ENCODE results near the gene PPP1R9B. TPM values are rescaled to one million over a fixed set of nuclear protein-coding genes. Genes with fewer than 3 reads are reported as not detected.

Gene PPP1R9B
- polyA plus RNA-seq, 6 donors from 2014 or later: 0.55 to 3.5 (median 2.3) TPM

GRCh38 chr17:50184064-50184463 is 33.6 kb upstream of the PPP1R9B start:
- Mint-ChIP-seq H3K9me3 (no peaks in the 10 kb centered on the region), H3K4me3 (peak overlapping the region; percentile 67 to 90 (median 82)), H3K27ac (peak overlapping the region in 4 of 6 donors; percentile 71 to 93 (median 78)), H3K36me3 (no peaks in the 10 kb centered on the region), H3K27me3 (no peaks in the 10 kb centered on the region), H3K4me1 (peaks cover 39 to 43% (median 42%) of the 10 kb centered on the region in 3 donors)
- ATAC-seq (ENCODE audit: low read depth in 2 of 2) (peak; percentile 30 to 44), DNase-seq (no peak)

GRCh38 chr17:50183421-50183994 is 33.0 kb upstream of the PPP1R9B start:
- Mint-ChIP-seq H3K36me3 (no peaks in the 10 kb centered on the region), H3K9me3 (no peaks in the 10 kb centered on the region), H3K4me1 (peaks cover 39 to 44% (median 43%) of the 10 kb centered on the region in 3 donors), H3K4me3 (peak overlapping the region; percentile 67 to 90 (median 82)), H3K27ac (peak overlapping the region in 5 of 6 donors; percentile 2 to 93 (median 83)), H3K27me3 (no peaks in the 10 kb centered on the region)
- peak; percentile 82 to 83 for ATAC-seq (ENCODE audit: low read depth in 2 of 2)
- peak; percentile 48 for DNase-seq

GRCh38 chr17:50182783-50183420 is 32.4 kb upstream of the PPP1R9B start:
- no peaks in the 10 kb centered on the region for H3K9me3 Mint-ChIP-seq
- H3K27ac Mint-ChIP-seq: peak overlapping the region in 4 of 6 donors; percentile 42 to 90 (median 68)
- ATAC-seq (ENCODE audit: low read depth in 2 of 2): no peak
- peak overlapping the region in 6 of 8 donors; percentile 6 to 82 (median 32) for H3K4me3 Mint-ChIP-seq
- H3K27me3 Mint-ChIP-seq: no peaks in the 10 kb centered on the region
- H3K4me1 Mint-ChIP-seq: peaks cover 45 to 50% (median 46%) of the 10 kb centered on the region in 3 donors
- no peak for DNase-seq
- no peaks in the 10 kb centered on the region for H3K36me3 Mint-ChIP-seq

DNA sequence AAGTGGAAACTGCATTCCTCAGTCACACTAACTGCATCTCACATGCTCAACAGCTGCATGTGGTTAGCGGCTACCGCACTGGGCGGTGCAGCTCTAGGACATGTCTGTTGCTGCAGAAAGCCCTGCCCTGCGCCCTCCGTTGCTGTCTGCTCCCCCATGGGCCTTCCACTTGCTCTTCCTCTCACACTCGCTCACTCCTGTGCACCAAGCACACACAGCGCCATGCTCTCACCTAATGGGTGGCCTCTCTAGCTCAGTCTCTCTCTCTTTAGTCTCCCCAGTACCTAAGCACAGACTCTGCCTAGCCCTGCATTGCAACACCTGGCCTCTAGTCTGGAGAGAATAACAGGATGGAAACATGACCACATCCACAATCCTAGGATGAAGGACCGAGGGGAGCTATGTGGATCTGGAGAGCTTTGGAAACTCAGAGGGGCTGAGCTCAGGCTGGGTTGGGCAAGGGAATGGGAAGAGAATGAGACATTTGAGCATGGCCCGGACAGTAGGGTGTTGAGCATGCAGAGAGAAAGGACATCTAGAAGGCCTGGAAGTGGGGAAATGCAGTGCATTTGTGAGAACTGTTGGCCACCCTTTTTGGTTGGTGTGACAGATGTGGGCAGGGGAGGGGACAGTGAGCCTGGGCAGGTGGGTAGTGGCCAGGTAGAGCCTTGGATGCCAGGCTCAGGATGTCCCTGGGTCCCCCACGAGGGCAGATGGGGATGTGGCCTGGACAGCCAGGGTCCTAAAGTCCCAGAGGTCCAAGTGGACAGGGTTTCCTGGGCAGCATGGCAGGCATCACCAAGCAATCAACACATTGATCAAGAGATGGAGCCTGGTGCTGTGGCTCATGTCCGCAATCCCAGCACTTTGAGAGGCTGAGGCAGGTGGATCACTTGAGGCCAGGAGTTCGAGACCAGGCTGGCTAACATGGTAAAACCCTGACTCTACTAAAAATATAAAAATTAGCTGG is 31.4 kb upstream of the PPP1R9B start:
- Mint-ChIP-seq H3K27ac (peak overlapping the region in 4 of 6 donors; percentile 4 to 82 (median 54)), H3K36me3 (no peaks in the 10 kb centered on the region), H3K4me3 (peak overlapping the region in 2 of 8 donors; percentile 29 to 61), H3K4me1 (peaks cover 45 to 51% (median 48%) of the 10 kb centered on the region in 3 donors), H3K27me3 (no peaks in the 10 kb centered on the region), H3K9me3 (no peaks in the 10 kb centered on the region)
- no peak for ATAC-seq (ENCODE audit: low read depth in 2 of 2)
- DNase-seq: no peak

GRCh38 chr17:50181144-50181543 is 30.7 kb upstream of the PPP1R9B start:
- H3K27ac Mint-ChIP-seq: peak overlapping the region in 2 of 6 donors; percentile 43 to 85
- no peaks in the 10 kb centered on the region for H3K27me3 Mint-ChIP-seq
- H3K36me3 Mint-ChIP-seq: no peaks in the 10 kb centered on the region
- no peak overlapping the region for H3K4me3 Mint-ChIP-seq
- ATAC-seq (ENCODE audit: low read depth in 2 of 2) (no peak), DNase-seq (no peak)
- H3K9me3 Mint-ChIP-seq: no peaks in the 10 kb centered on the region
- H3K4me1 Mint-ChIP-seq: peaks cover 43 to 51% (median 46%) of the 10 kb centered on the region in 3 donors

- Mint-ChIP-seq H3K27ac (peak overlapping the region in 2 of 6 donors; percentile 36 to 50), H3K9me3 (no peaks in the 10 kb centered on the region), H3K27me3 (no peaks in the 10 kb centered on the region), H3K36me3 (no peaks in the 10 kb centered on the region), H3K4me1 (peaks cover 40 to 45% (median 41%) of the 10 kb centered on the region in 3 donors), H3K4me3 (no peak overlapping the region)
- DNase-seq (no peak), ATAC-seq (ENCODE audit: low read depth in 2 of 2) (no peak)
These were observed 30.1 kb upstream of the PPP1R9B start for GRCh38 chr17:50180620-50181019.

- H3K4me3 Mint-ChIP-seq: peak overlapping the region in 1 of 8 donors; percentile 22
- peaks cover 35 to 40% (median 36%) of the 10 kb centered on the region in 3 donors for H3K4me1 Mint-ChIP-seq
- H3K27me3 Mint-ChIP-seq: no peaks in the 10 kb centered on the region
- ATAC-seq (ENCODE audit: low read depth in 2 of 2) (no peak), DNase-seq (no peak)
- H3K36me3 Mint-ChIP-seq: no peaks in the 10 kb centered on the region
- no peaks in the 10 kb centered on the region for H3K9me3 Mint-ChIP-seq
- no peak overlapping the region for H3K27ac Mint-ChIP-seq
These were observed 29.6 kb upstream of the PPP1R9B start for GRCh38 chr17:50180111-50180510.

GRCh38 chr17:50177983-50178834 is 27.7 kb upstream of the PPP1R9B start:
- peak; percentile 65 for DNase-seq
- peak overlapping the region in 3 of 6 donors; percentile 6 to 89 (median 65) for H3K27ac Mint-ChIP-seq

DNA sequence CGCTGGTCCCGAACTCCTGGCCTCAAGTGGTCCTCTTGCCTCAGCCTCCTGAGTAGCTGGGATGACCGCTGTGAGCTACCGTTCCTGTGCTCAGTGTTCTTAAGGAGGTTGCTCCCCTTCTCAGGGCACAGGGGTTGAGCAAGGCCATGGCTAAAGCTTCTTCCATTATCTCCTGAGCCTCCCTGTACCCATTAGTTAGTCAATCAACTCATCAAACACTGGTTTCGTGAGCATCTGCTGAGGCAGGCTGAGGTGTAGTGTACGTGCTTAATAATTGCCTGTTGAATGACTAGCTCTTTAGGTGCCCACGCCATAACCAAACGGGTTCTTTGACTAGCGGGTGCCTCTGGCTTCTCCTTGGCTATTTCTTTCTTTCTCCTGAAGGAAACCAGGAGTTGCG is 27.0 kb upstream of the PPP1R9B start:
- Mint-ChIP-seq H3K36me3 (no peaks in the 10 kb centered on the region), H3K4me3 (no peak overlapping the region), H3K9me3 (no peaks in the 10 kb centered on the region), H3K27ac (peak overlapping the region in 1 of 6 donors; percentile 89), H3K27me3 (no peaks in the 10 kb centered on the region), H3K4me1 (peaks cover 11 to 15% (median 12%) of the 10 kb centered on the region in 3 donors)
- ATAC-seq (ENCODE audit: low read depth in 2 of 2): no peak
- DNase-seq: no peak

More at GRCh38 chr17:50177983-50178834, 27.7 kb upstream of the PPP1R9B start:
- Mint-ChIP-seq H3K9me3 (no peaks in the 10 kb centered on the region), H3K4me1 (peaks cover 18 to 21% (median 19%) of the 10 kb centered on the region in 3 donors), H3K4me3 (peak overlapping the region; percentile 17 to 89 (median 62)), H3K27me3 (no peaks in the 10 kb centered on the region), H3K36me3 (no peaks in the 10 kb centered on the region)
- peak; percentile 95 to 98 for ATAC-seq (ENCODE audit: low read depth in 2 of 2)

DNA sequence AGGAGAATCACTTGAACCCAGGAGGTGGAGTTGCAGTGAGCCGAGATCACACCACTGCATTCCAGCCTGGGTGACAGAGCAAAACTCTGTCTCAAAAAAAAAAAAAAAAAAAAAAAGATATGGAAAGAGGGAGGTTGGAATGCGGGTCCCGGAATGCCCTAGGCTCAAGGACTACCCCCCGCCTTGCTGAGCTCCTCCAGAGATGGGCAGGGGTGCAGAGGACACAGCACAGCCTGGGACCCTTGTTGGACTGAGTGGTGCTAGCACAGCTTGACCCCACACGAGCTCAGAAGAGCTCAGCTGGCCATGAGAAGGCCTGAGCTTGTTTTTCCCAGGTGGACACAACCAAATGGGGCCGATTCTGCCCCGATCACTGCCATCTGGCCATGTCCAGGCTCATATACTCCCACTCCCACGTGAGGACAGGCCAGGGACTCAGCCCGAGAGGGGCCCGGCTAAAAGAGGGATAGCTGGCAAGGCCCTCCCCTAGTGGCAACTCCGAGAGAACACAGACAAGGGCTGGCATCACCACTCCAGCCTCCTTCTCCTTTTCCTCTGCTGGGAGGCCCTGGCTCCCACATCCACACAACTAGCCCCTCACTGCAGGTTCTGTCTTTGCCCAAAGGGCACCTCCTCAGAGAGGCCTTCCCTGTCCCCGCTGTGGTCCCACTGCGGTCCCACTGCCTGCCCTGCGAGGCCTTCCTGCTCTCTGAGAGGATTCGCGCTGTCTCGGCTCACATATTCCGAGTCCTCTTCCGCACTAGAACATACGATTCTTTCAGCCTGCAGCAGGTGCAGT is 26.3 kb upstream of the PPP1R9B start:
- H3K36me3 Mint-ChIP-seq: no peaks in the 10 kb centered on the region
- no peak overlapping the region for H3K4me3 Mint-ChIP-seq
- no peak for ATAC-seq (ENCODE audit: low read depth in 2 of 2)
- H3K27ac Mint-ChIP-seq: peak overlapping the region in 1 of 6 donors; percentile 76
- no peak for DNase-seq
- no peaks in the 10 kb centered on the region for H3K27me3 Mint-ChIP-seq
- H3K9me3 Mint-ChIP-seq: no peaks in the 10 kb centered on the region
- H3K4me1 Mint-ChIP-seq: peaks cover 6 to 12% (median 9%) of the 10 kb centered on the region in 3 donors

- no peaks in the 10 kb centered on the region for H3K27me3 Mint-ChIP-seq
- no peaks in the 10 kb centered on the region for H3K36me3 Mint-ChIP-seq
- DNase-seq (no peak), ATAC-seq (ENCODE audit: low read depth in 2 of 2) (no peak)
- no peaks in the 10 kb centered on the region for H3K9me3 Mint-ChIP-seq
- peak overlapping the region in 1 of 6 donors; percentile 44 for H3K27ac Mint-ChIP-seq
- no peak overlapping the region for H3K4me3 Mint-ChIP-seq
- H3K4me1 Mint-ChIP-seq: peaks cover 6 to 8% (median 6%) of the 10 kb centered on the region in 3 donors
These were observed 24.7 kb upstream of the PPP1R9B start for GRCh38 chr17:50175035-50175807.
